ENCODE measurements around the gene KRT33B. TPM values are rescaled to one million over a fixed set of nuclear protein-coding genes. Genes with fewer than 3 reads are reported as not detected.

KRT33B gene
- total RNA-seq, 1 donor from 2014 or later: not detected

- H3K4me1 Mint-ChIP-seq: peaks cover 10% of the 10 kb centered on the region
- H3K27me3 Mint-ChIP-seq (ENCODE audit: low read depth): no peaks in the 10 kb centered on the region
- no peak overlapping the region for H3K27ac Mint-ChIP-seq
- H3K9me3 Mint-ChIP-seq: no peaks in the 10 kb centered on the region
- no peak overlapping the region for H3K4me3 Mint-ChIP-seq
- H3K36me3 Mint-ChIP-seq: no peaks in the 10 kb centered on the region
- TF ChIP-seq CTCF (IDR thresholded peaks at IDR 0.05; ENCODE audit: unreplicated experiment): no peak
- DNase-seq (ENCODE audit: low spot score in 2 of 2, unreplicated experiment in 2 of 2): no peak
Measured at GRCh38 chr17:41331606-41332005, 38.0 kb downstream of the KRT33B start.

- TF ChIP-seq CTCF (IDR thresholded peaks at IDR 0.05; ENCODE audit: unreplicated experiment): peak; percentile 77
- Mint-ChIP-seq H3K4me3 (no peak overlapping the region), H3K4me1 (peaks cover 10% of the 10 kb centered on the region)
Measured at GRCh38 chr17:41329279-41329948, 40.2 kb downstream of the KRT33B start.

GRCh38 chr17:41328207-41328606, 41.4 kb downstream of the KRT33B start:
- Mint-ChIP-seq H3K27ac (no peak overlapping the region), H3K36me3 (no peaks in the 10 kb centered on the region), H3K9me3 (no peaks in the 10 kb centered on the region), H3K4me1 (peaks cover 11% of the 10 kb centered on the region), H3K4me3 (no peak overlapping the region), H3K27me3 (ENCODE audit: low read depth) (no peaks in the 10 kb centered on the region)
- no peak for DNase-seq (ENCODE audit: low spot score in 2 of 2, unreplicated experiment in 2 of 2)
- TF ChIP-seq CTCF (IDR thresholded peaks at IDR 0.05; ENCODE audit: unreplicated experiment): no peak

More at GRCh38 chr17:41329279-41329948, 40.2 kb downstream of the KRT33B start:
- H3K9me3 Mint-ChIP-seq: no peaks in the 10 kb centered on the region
- no peaks in the 10 kb centered on the region for H3K36me3 Mint-ChIP-seq
- H3K27me3 Mint-ChIP-seq (ENCODE audit: low read depth): no peaks in the 10 kb centered on the region
- no peak overlapping the region for H3K27ac Mint-ChIP-seq
- peak in 1 of 2 experiments; percentile 60 for DNase-seq (ENCODE audit: low spot score in 2 of 2, unreplicated experiment in 2 of 2)

- Mint-ChIP-seq H3K4me3 (no peak overlapping the region), H3K4me1 (peaks cover 14% of the 10 kb centered on the region), H3K9me3 (no peaks in the 10 kb centered on the region), H3K36me3 (no peaks in the 10 kb centered on the region), H3K27ac (no peak overlapping the region), H3K27me3 (ENCODE audit: low read depth) (no peaks in the 10 kb centered on the region)
- no peak for TF ChIP-seq CTCF (IDR thresholded peaks at IDR 0.05; ENCODE audit: unreplicated experiment)
- no peak for DNase-seq (ENCODE audit: low spot score in 2 of 2, unreplicated experiment in 2 of 2)
Measured at GRCh38 chr17:41327411-41328120, 42.0 kb downstream of the KRT33B start.

GRCh38 chr17:41326173-41327145, 43.2 kb downstream of the KRT33B start:
- Mint-ChIP-seq H3K27ac (no peak overlapping the region), H3K27me3 (ENCODE audit: low read depth) (no peaks in the 10 kb centered on the region), H3K9me3 (no peaks in the 10 kb centered on the region), H3K4me1 (peaks cover 16% of the 10 kb centered on the region), H3K4me3 (no peak overlapping the region), H3K36me3 (no peaks in the 10 kb centered on the region)
- TF ChIP-seq CTCF (IDR thresholded peaks at IDR 0.05; ENCODE audit: unreplicated experiment): no peak
- DNase-seq (ENCODE audit: low spot score in 2 of 2, unreplicated experiment in 2 of 2): no peak

All from mesothelial cell of epicardium (in vitro differentiated cells).